NCI-H774 (cell line): ENCODE results near the gene FSTL5.

Source experiments
- DNase-seq: peaks from one replicate; lab custom pipeline; 2025; lab: John Stamatoyannopoulos, UW

The FSTL5 gene

DNA sequence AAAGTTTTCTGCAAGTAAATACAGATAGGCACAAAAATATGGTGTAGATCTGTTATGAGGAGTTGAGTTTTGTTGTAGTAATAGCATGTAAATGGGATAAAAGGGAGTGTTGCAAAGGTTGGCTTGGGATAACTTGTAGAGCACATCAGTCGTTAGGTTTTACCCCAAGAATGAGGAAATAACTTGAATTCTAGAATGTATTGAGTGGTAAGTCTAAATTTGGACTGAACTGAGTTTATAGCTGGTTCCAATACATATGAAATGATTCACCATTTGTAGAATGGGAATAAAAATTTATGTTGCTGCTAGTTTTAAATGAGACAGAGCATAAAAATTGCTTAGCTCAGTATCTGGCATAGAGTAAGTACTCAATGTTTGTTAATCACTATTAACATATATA is 719.2 kb downstream of the FSTL5 start:
- no peak for DNase-seq

DNA sequence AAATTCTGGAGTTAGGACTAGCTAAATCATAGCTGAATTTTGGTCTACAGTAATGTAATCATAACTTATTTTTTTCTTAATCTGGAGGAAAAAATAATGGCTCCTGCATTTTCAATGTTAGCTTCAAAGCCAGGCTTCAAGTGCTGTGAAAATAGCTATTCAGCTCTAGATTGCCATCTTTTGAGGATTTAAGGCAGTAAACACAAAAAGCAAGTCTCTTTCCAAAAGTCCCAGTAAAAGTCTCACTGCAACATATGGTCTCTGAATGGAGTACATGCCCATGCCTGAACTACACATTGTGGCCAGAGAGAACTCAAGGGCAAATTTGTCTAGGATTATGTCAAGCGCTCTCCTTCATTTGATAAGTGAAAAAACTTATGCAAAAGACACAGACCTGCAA is 720.9 kb downstream of the FSTL5 start:
- DNase-seq, result no peak

DNA sequence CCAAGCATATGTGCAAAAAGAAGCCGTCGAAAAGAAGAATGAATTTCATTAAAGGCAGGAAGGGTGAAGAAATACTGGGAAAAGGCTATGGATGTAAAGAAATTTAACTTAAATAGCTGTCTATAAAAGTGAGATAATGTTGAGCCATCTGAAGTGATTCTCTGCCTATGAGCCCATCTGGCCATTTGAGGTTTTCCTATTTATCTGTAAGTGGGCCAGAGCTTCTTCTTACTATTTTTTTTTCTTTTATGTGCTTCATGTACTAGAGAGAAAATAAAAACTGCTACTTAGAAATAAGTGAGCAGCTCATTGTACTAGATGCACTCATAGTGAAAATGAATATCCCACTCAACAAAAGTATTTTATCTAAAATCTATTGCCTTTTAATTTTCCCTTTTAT is 725.7 kb downstream of the FSTL5 start:
- no peak for DNase-seq

GRCh38 chr4:161428180-161428965 is 735.4 kb downstream of the FSTL5 start:
- no peak for DNase-seq

- no peak for DNase-seq
Measured at GRCh38 chr4:161419822-161420221, 744.0 kb downstream of the FSTL5 start.

- no peak for DNase-seq
Measured at GRCh38 chr4:161411901-161412300, 751.9 kb downstream of the FSTL5 start.

DNA sequence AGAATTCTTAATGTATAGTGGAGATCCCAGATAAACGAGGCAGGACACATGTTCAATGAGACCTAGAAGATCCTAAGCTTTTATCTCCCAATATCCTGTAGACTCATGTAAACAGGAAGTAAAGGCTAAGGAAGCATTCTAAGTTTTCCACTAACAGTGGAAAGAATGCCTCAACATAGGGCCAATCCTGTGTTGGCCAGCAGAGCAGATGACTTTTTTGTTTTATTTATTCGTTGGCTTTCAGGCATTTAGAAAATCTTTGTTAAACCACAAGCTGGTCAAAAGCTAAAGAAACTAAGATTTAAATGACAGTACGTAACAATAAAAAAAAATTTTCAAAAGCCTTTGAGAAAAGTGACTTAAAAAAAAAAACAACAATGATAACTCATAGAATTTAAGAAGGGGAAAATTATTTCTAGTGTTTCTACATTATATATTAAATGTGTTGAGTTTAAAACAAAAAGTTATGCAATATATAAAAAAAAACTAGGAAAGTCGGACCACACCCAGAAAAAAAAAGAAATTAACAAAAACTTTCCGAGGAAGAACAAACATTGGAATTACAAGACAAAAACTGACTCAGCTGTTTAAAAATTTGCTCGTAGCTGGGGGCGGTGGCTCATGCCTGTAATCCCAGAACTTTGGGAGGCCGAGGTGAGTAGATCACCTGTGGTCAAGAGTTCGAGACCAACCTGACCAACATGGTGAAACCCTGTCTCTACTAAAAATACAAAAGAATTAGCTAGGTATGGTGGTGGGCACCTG is 759.3 kb downstream of the FSTL5 start:
- no peak for DNase-seq

- DNase-seq, result no peak
Measured at GRCh38 chr4:161403781-161404180, 760.0 kb downstream of the FSTL5 start.

DNA sequence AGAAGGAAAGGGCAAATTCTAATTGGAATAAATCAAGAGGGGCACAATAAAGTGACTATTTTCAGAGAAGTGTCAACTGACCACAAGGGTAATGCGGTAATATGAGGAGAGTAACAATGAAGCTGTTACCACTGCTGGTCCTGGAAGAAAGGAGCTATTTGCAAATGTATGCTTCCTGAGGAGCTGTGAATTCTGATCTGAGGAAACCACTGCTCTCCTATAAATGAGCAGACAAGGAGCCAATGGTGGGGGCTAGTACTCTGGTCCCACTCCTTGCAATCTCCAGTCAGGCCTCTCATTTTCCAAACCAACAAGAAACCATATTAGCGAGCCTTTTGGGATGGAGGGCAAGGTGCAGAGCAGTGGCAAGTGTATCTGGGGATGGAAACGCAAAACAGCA is 770.2 kb downstream of the FSTL5 start:
- DNase-seq, result no peak

DNA sequence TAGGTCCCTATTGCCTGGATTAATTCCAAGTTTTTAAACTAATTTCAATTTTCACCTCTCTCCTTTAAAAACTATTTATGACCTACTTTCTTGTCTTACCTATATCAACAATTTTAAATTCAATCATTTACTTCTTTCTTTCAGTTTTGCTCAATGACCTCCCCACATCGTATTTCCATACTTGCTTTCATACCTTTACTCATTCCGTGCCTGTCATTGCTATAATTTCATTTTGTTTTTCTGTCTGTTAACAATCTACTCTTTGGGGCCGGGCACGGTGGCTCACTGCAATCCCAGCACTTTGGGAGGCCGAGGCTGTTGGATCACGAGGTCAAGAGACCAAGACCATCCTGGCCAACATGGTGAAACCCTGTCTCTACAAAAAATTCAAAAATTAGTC is 781.1 kb downstream of the FSTL5 start:
- no peak for DNase-seq

DNA sequence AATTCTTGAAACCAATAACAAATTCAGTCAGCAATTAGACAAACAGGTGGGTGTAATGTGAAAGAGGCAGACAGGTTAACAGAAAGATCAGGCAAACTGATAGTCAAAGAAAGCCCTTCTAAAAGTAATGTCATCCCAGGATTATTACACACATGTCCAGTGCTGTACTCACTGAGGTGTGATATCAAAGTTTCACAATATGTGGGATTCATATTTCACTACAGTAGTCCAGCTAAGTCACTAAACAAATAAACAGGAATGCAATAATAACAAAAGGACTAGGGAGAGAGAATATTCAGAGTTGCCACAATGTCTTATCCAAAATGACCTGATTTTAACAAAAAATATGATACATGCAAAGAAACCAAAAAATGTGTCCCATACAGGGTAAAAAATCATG is 787.5 kb downstream of the FSTL5 start:
- DNase-seq, result no peak

DNA sequence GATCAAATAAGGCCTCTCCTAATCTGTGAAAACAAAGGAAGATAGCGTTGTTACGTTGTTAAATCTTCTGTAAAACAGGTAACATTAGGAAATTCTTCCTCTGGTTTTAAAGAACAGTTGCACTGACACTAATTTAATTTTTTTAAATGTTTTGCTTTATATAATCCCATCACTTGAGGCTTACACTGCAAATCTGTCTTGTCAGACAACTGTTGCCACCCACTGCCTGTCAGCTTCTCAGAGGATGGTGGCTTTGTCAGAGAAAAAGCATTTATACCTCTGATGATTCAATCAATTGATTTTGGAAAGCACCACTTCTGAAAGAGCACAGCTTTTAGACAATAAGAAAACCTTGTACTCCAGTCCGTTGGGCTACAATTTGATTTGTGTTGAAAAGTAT is 799.1 kb downstream of the FSTL5 start:
- DNase-seq, result no peak

DNA sequence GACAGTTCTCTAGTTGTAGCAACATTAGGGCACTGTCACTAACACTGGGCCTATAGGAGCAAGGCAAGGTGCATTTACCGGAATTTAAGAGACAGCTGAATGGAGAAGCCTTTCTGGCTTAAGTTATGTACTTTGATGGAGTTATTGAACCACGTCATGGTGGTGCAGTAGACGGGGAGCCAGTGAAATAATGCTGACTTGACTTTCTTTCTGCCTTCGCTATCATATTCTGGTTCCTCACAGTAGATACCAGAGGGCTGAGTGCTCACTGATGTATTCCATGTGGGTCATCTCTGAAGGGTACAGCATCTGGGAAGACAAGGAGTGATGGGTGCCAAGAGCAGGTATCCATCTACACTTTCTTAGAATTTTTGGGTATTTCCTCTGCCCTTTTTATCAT is 802.8 kb downstream of the FSTL5 start:
- no peak for DNase-seq

GRCh38 chr4:161359491-161359890 is 804.3 kb downstream of the FSTL5 start:
- no peak for DNase-seq

DNA sequence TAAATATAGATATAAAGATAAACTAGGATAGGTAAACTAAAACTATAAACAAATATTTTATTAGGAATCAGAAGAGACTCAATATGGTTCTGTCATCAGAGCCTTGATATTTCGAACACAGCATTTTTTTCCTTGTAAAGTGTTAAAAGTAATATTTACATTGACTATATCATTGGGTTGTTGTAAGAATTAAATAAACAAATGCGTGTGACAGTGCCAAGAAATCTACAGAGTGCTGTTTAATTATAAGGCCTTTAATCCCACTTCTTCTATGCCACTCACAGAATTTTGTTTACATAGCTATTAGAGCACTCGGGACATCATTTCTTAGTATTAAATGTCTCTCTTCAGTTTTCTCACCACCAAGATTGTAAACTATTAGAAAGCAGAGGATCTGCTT is 807.4 kb downstream of the FSTL5 start:
- peak; percentile 50 for DNase-seq

DNA sequence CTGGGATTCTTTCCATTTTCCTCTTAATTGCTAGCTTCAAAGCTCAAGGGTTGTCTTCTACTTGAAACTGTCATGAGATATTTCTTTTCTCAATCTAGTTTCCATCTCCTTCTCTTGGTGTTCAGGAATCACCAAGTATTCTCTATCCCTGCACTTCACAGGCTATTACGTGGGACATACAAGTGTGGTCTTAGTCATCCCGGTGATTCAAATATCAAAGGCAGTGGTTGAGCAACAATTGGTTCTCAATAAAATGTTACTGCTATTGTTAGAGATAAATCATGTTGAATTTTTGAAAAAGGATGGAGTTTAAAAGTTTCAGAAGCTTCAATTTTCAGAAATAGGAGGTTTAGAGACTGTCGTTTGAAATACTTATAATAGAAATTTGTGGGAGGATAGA is 812.9 kb downstream of the FSTL5 start:
- DNase-seq, result no peak

GRCh38 chr4:161345741-161346140 is 818.1 kb downstream of the FSTL5 start:
- no peak for DNase-seq

DNA sequence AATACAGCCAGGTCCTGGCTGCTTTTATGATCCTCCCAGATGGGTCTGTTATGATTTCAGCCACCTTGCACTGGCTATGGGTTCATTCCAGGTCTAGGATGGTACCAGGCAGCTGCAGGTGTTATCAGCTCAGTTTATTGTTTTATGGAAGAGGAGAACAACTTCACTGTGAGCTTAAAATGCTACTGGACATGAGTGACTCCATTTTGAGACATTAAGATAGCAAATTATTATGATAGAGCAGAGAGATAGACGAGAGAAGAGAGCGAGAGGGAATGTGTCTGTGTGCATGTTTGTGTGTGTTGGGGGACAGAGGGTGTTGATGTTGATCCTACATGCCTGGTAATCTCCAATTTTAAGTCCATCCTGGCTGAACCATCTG is 820.2 kb downstream of the FSTL5 start:
- no peak for DNase-seq

DNA sequence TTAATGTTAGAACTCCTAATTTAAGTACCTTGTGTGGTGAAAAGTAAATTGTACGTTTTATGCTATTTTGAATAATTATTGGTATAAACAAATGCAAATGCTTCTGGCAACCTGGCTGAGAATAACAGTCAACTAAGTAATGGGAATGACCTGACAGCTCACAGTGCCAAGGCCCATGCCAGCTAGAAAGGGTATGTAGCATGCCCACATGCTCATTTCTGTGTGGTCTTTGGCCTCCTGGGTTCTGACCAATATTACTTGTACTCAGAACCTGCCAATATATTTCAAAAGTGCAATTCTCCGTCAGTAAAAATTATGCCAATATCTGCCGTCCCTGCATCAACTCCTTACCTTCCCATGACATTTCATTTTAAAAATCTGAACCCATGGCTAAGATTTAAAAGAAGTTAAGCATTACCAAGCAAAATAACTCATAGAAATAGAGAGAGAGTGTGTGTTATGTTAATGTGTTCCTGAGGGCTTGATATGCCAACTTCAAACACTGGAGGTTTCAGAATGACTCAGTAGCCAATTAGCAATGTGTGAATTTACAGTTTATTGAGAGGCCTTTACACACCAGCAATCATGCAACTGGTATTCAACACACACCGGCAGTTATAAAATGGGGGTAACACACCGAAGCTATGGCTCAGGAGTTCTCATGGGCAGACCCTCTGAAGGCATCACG is 820.8 kb downstream of the FSTL5 start:
- DNase-seq, result no peak

- DNase-seq, result no peak
Measured at GRCh38 chr4:161336621-161337020, 827.2 kb downstream of the FSTL5 start.

- no peak for DNase-seq
Measured at GRCh38 chr4:161336016-161336530, 827.7 kb downstream of the FSTL5 start.
